Colonic mucosa (tissue), 4 donors: Measurements from ENCODE around the gene CPEB3. TPM values are rescaled to one million over a fixed set of nuclear protein-coding genes. Genes with fewer than 3 reads are reported as not detected.
A peak's percentile ranks its signal among the peaks of the same experiment; 100 is the strongest.

ENCODE experiments used
- DNase-seq: peaks from one replicate; pipeline ENCODE4 v3.0.0-alpha.2; 2020
- H3K27ac ChIP-seq: fragments of 200-600 bp; one replicate; pipeline ENCODE4 v1.8.0; 2021
- H3K27me3 ChIP-seq: fragments of 200-600 bp; one replicate; pipeline ENCODE4 v1.8.0; 2021
- H3K36me3 ChIP-seq: fragments of 200-600 bp; one replicate; pipeline ENCODE4 v1.8.0; 2021
- H3K4me1 ChIP-seq: fragments of 200-600 bp; one replicate; pipeline ENCODE4 v1.8.0; 2021; ENCODE audit warnings: mild to moderate bottlenecking
- H3K4me3 ChIP-seq: fragments of 200-600 bp; one replicate; pipeline ENCODE4 v1.8.0; 2021
- H3K9ac ChIP-seq, 2 donors: one replicate each; pipeline ENCODE4 v1.7.0; 2013; ENCODE audit warnings: control low read depth in 2 of 2, low read depth in 2 of 2, low read length in 2 of 2
- H3K9me3 ChIP-seq: fragments of 200-600 bp; one replicate; pipeline ENCODE4 v1.8.0; 2021
- CTCF ChIP-seq: fragments of 200-600 bp; IDR thresholded peaks from one replicate; pipeline ENCODE4 v1.8.0; 2022; ENCODE audit warnings: antibody characterized with exemption, mild to moderate bottlenecking
- intact Hi-C: fragments of 100-400 bp; cut with DNase I; formaldehyde crosslinking; loops from one replicate; pipeline ENCODE4 v1.14.1; 2022
- total RNA-seq, 2 donors: library from RNA; stranded (reverse); fragmentation: NEBNext Ultra II Directional in 1 of 2; extraction: Animal tissue kit (Norgen Biotek cat#: 25700) in 1 of 2; gene quantifications; one replicate each; pipeline ENCODE4 v1.2.1, GENCODE V29; 2021
- donor health status: healthy.
- donor health status: DM: no; HTN: no; CAD: no.
- donor health status: DM: no; HTN: no; CAD: no.

The CPEB3 gene
- total RNA-seq, 2 donors from 2014 or later = 4.4 to 7.9 TPM

- intact Hi-C loops = no loop called here
- Histone ChIP-seq H3K27ac (no peak overlapping the region), H3K27me3 (no peaks in the 10 kb centered on the region), H3K36me3 (no peaks in the 10 kb centered on the region), H3K9me3 (no peaks in the 10 kb centered on the region), H3K4me1 (peaks cover 3% of the 10 kb centered on the region), H3K4me3 (no peak overlapping the region), H3K9ac (no peak overlapping the region)
- DNase-seq = no peak
- no peak for TF ChIP-seq CTCF
These were observed 82.1 kb downstream of the CPEB3 start for GRCh38 chr10:92208736-92209135.

- intact Hi-C loops = no loop called here
- Histone ChIP-seq H3K4me1 (peaks cover 3% of the 10 kb centered on the region), H3K9me3 (no peaks in the 10 kb centered on the region), H3K36me3 (no peaks in the 10 kb centered on the region), H3K4me3 (no peak overlapping the region), H3K9ac (no peak overlapping the region), H3K27me3 (no peaks in the 10 kb centered on the region), H3K27ac (no peak overlapping the region)
- TF ChIP-seq CTCF = no peak
- DNase-seq = no peak
These were observed 82.6 kb downstream of the CPEB3 start for GRCh38 chr10:92208157-92208720.

GRCh38 chr10:92207061-92207460 is 83.8 kb downstream of the CPEB3 start:
- Histone ChIP-seq H3K4me1 (peaks cover 3% of the 10 kb centered on the region), H3K9ac (no peak overlapping the region), H3K27ac (no peak overlapping the region), H3K4me3 (no peak overlapping the region), H3K9me3 (no peaks in the 10 kb centered on the region), H3K36me3 (no peaks in the 10 kb centered on the region), H3K27me3 (no peaks in the 10 kb centered on the region)
- intact Hi-C loops = no loop called here
- TF ChIP-seq CTCF = no peak
- DNase-seq = no peak

- peak; percentile 32 for DNase-seq
- no peaks in the 10 kb centered on the region for H3K4me1 ChIP-seq
- no peak overlapping the region for H3K27ac ChIP-seq
- no peaks in the 10 kb centered on the region for H3K9me3 ChIP-seq
- no peak for TF ChIP-seq CTCF
- no peaks in the 10 kb centered on the region for H3K27me3 ChIP-seq
- no peaks in the 10 kb centered on the region for H3K36me3 ChIP-seq
- H3K4me3 ChIP-seq = no peak overlapping the region
- intact Hi-C loops = no loop called here
- no peak overlapping the region for H3K9ac ChIP-seq
These were observed 86.8 kb downstream of the CPEB3 start for GRCh38 chr10:92203919-92204623.

- DNase-seq = no peak
- Histone ChIP-seq H3K4me1 (no peaks in the 10 kb centered on the region), H3K4me3 (no peak overlapping the region), H3K9ac (no peak overlapping the region), H3K9me3 (no peaks in the 10 kb centered on the region), H3K27ac (no peak overlapping the region), H3K36me3 (no peaks in the 10 kb centered on the region), H3K27me3 (no peaks in the 10 kb centered on the region)
- intact Hi-C loops = no loop called here
- no peak for TF ChIP-seq CTCF
These were observed 88.3 kb downstream of the CPEB3 start for GRCh38 chr10:92202536-92202935.
